ENCODE measurements around the gene CEP68.

CEP68 gene

DNA sequence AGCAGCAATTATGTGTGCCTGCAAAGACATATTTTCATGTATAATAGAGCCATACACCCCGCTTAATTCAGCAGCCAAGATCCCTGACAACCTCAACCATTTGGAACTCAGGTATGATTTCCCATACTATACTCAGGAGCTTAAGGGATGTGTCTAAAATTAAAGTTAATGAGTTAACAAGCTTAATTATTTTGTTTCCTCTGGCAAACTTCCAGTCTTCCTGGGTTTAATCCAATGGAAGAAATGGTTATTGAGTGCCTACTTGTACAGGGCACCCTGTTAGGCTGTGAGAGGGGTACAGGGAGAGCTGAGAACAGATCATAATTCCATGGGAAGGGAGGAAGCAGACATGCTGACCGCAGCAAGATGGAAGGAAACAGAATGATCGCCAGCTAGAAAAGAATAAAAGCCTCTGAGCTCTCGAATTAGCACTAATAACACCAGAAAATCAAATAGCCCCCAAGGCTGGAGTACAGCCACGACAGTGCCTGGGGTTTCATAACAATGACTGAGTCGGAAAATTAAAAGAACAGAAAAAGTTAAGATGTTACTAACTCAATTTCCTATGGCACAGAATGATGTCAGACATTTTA lies 20.8 kb upstream of the CEP68 start:
- no peak overlapping the region for H3K27ac ChIP-seq (ENCODE audit: low read depth, low read length)
- H3K4me3 ChIP-seq (ENCODE audit: low read length), result no peak overlapping the region
- H3K4me1 ChIP-seq (ENCODE audit: control insufficient read depth, insufficient read depth, low read length), result no peaks in the 10 kb centered on the region
- H3K27me3 ChIP-seq (ENCODE audit: control insufficient read depth, insufficient read depth, low read length), result no peaks in the 10 kb centered on the region
- no peak overlapping the region for H3K9ac ChIP-seq (ENCODE audit: low read length)
- no peaks in the 10 kb centered on the region for H3K36me3 ChIP-seq (ENCODE audit: control insufficient read depth, insufficient read depth, low read length)

- H3K4me3 ChIP-seq (ENCODE audit: low read length), result no peak overlapping the region
- H3K4me1 ChIP-seq (ENCODE audit: control insufficient read depth, insufficient read depth, low read length), result no peaks in the 10 kb centered on the region
- H3K9ac ChIP-seq (ENCODE audit: low read length), result no peak overlapping the region
- no peaks in the 10 kb centered on the region for H3K27me3 ChIP-seq (ENCODE audit: control insufficient read depth, insufficient read depth, low read length)
- H3K36me3 ChIP-seq (ENCODE audit: control insufficient read depth, insufficient read depth, low read length), result no peaks in the 10 kb centered on the region
- H3K27ac ChIP-seq (ENCODE audit: low read depth, low read length), result no peak overlapping the region
Observed at GRCh38 chr2:65037178-65037577, 19.0 kb upstream of the CEP68 start.

GRCh38 chr2:65039640-65040039 lies 16.6 kb upstream of the CEP68 start:
- Histone ChIP-seq H3K27me3 (ENCODE audit: control insufficient read depth, insufficient read depth, low read length) (no peaks in the 10 kb centered on the region), H3K27ac (ENCODE audit: low read depth, low read length) (no peak overlapping the region), H3K9ac (ENCODE audit: low read length) (no peak overlapping the region), H3K4me3 (ENCODE audit: low read length) (no peak overlapping the region), H3K4me1 (ENCODE audit: control insufficient read depth, insufficient read depth, low read length) (no peaks in the 10 kb centered on the region), H3K36me3 (ENCODE audit: control insufficient read depth, insufficient read depth, low read length) (no peaks in the 10 kb centered on the region)

GRCh38 chr2:65040400-65041261 lies 15.6 kb upstream of the CEP68 start:
- Histone ChIP-seq H3K27ac (ENCODE audit: low read depth, low read length) (no peak overlapping the region), H3K9ac (ENCODE audit: low read length) (no peak overlapping the region), H3K4me3 (ENCODE audit: low read length) (no peak overlapping the region), H3K4me1 (ENCODE audit: control insufficient read depth, insufficient read depth, low read length) (no peaks in the 10 kb centered on the region), H3K27me3 (ENCODE audit: control insufficient read depth, insufficient read depth, low read length) (no peaks in the 10 kb centered on the region), H3K36me3 (ENCODE audit: control insufficient read depth, insufficient read depth, low read length) (no peaks in the 10 kb centered on the region)

DNA sequence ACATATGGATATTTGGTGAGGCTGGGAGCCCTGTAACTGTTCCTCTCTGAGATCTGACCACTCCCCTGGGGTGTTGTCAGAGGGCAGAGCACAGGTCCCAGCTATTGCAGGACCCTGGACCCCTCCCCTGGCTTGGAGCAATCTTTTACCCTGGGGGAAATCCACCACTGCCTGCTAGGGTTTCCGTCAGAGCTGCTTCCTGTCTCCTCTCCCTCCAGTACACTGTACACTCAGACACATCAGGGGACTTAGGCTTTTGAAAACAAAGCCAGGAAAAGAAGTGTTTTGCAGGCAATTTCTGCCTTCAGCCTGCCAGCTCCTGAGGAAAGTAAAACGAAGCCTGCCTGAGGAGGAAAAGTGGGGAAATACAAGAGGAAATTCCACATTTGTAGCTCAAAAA lies 13.2 kb upstream of the CEP68 start:
- H3K27me3 ChIP-seq (ENCODE audit: control insufficient read depth, insufficient read depth, low read length), result no peaks in the 10 kb centered on the region
- no peak overlapping the region for H3K9ac ChIP-seq (ENCODE audit: low read length)
- no peak overlapping the region for H3K27ac ChIP-seq (ENCODE audit: low read depth, low read length)
- H3K36me3 ChIP-seq (ENCODE audit: control insufficient read depth, insufficient read depth, low read length), result no peaks in the 10 kb centered on the region
- H3K4me3 ChIP-seq (ENCODE audit: low read length), result no peak overlapping the region
- no peaks in the 10 kb centered on the region for H3K4me1 ChIP-seq (ENCODE audit: control insufficient read depth, insufficient read depth, low read length)

GRCh38 chr2:65044097-65044735 lies 12.0 kb upstream of the CEP68 start:
- Histone ChIP-seq H3K27ac (ENCODE audit: low read depth, low read length) (no peak overlapping the region), H3K27me3 (ENCODE audit: control insufficient read depth, insufficient read depth, low read length) (no peaks in the 10 kb centered on the region), H3K4me3 (ENCODE audit: low read length) (no peak overlapping the region), H3K9ac (ENCODE audit: low read length) (no peak overlapping the region), H3K4me1 (ENCODE audit: control insufficient read depth, insufficient read depth, low read length) (no peaks in the 10 kb centered on the region), H3K36me3 (ENCODE audit: control insufficient read depth, insufficient read depth, low read length) (no peaks in the 10 kb centered on the region)

GRCh38 chr2:65045651-65046050 lies 10.6 kb upstream of the CEP68 start:
- Histone ChIP-seq H3K27ac (ENCODE audit: low read depth, low read length) (no peak overlapping the region), H3K4me1 (ENCODE audit: control insufficient read depth, insufficient read depth, low read length) (no peaks in the 10 kb centered on the region), H3K36me3 (ENCODE audit: control insufficient read depth, insufficient read depth, low read length) (no peaks in the 10 kb centered on the region), H3K9ac (ENCODE audit: low read length) (no peak overlapping the region), H3K27me3 (ENCODE audit: control insufficient read depth, insufficient read depth, low read length) (no peaks in the 10 kb centered on the region), H3K4me3 (ENCODE audit: low read length) (no peak overlapping the region)

DNA sequence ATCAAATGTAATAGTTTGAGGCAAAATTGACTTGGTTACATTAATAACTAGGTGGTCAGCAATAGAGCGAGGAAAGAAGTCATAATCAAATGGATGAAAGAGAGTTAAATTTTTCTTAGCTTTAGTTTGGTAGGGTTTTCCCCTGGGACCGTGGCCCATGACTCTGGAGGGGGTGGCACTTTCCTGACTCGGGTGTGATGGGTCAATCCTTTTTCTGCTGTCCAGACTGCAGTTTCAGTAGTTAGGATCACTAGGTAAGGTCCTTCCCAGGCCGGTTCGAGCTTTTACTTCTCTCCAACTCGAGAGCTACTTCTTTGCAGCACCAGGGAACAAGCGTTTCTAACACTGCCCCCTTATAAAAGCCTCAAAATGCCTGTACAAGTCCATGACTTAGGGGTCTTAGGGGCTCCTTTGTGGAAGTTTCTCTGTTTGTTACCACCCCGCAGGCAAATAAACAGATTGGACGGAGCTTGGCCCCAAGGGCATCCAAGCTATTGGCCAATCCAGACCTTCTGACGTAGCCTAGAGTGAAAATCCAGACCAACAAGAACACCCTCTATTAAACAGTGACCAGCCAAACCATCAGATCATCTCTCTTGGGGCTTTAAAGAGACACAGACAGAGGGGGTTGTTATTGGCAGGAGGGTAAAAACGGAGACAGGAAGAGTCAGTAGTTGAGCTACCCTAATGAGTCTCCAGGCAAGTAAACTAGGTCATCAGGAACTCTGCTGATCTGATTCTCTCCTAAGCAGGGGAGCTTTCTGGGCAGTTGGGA lies 9.4 kb upstream of the CEP68 start:
- no peak overlapping the region for H3K4me3 ChIP-seq (ENCODE audit: low read length)
- H3K27ac ChIP-seq (ENCODE audit: low read depth, low read length), result no peak overlapping the region
- H3K36me3 ChIP-seq (ENCODE audit: control insufficient read depth, insufficient read depth, low read length), result no peaks in the 10 kb centered on the region
- H3K27me3 ChIP-seq (ENCODE audit: control insufficient read depth, insufficient read depth, low read length), result no peaks in the 10 kb centered on the region
- H3K4me1 ChIP-seq (ENCODE audit: control insufficient read depth, insufficient read depth, low read length), result no peaks in the 10 kb centered on the region
- no peak overlapping the region for H3K9ac ChIP-seq (ENCODE audit: low read length)

DNA sequence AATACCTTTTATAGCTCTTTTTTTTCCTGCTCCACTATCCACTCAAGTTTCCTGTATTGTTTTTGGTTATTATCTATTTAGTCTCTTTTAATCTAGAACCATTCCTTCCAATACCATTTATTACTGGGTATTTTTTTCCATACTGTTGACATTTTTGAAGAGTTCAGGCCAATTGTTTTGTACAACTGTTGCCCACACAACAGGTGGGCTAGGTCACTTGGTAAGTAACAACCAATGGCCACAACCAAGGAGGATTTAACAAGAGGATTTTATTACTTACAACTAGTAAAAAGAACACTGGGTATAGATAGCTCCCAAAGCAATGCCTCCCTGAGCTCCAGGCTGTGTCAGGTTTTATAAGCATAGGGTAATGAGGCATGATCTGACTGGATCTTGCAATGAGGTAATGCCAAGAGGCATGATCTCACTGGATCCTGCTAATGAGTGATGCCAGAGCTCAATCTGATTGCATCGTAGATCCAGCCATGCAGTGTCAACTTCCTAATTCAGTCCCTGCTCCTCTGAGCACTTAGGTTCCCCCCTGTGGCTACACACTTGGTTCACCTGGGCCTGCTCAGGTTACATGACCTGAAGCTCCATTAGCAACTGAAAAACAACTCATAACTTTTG lies 7.1 kb upstream of the CEP68 start:
- Histone ChIP-seq H3K9ac (ENCODE audit: low read length) (no peak overlapping the region), H3K27ac (ENCODE audit: low read depth, low read length) (no peak overlapping the region), H3K27me3 (ENCODE audit: control insufficient read depth, insufficient read depth, low read length) (no peaks in the 10 kb centered on the region), H3K4me3 (ENCODE audit: low read length) (no peak overlapping the region), H3K4me1 (ENCODE audit: control insufficient read depth, insufficient read depth, low read length) (no peaks in the 10 kb centered on the region), H3K36me3 (ENCODE audit: control insufficient read depth, insufficient read depth, low read length) (no peaks in the 10 kb centered on the region)

- no peak overlapping the region for H3K9ac ChIP-seq (ENCODE audit: low read length)
- H3K27ac ChIP-seq (ENCODE audit: low read depth, low read length), result no peak overlapping the region
- no peaks in the 10 kb centered on the region for H3K27me3 ChIP-seq (ENCODE audit: control insufficient read depth, insufficient read depth, low read length)
- H3K36me3 ChIP-seq (ENCODE audit: control insufficient read depth, insufficient read depth, low read length), result no peaks in the 10 kb centered on the region
- no peaks in the 10 kb centered on the region for H3K4me1 ChIP-seq (ENCODE audit: control insufficient read depth, insufficient read depth, low read length)
- no peak overlapping the region for H3K4me3 ChIP-seq (ENCODE audit: low read length)
Observed at GRCh38 chr2:65050931-65051330, 5.3 kb upstream of the CEP68 start.

DNA sequence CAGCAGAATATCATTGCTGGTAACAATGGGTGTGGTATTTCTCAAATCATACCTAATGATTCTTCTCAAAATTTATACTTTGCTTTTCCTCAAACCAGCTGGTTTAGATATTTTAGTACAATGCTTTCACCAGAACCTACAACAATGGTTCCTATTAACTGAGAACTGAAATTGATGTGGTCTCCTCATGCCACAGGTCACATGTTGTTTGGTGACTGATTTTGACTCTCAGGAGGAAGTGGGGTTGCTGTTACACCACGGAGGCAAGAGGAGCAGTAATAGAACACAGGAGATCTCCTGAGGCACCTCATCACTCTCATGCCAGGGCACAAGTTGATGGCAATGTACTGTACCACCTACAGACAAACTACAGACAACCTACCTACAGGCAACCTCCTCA lies 3.0 kb upstream of the CEP68 start:
- Histone ChIP-seq H3K4me3 (ENCODE audit: low read length) (no peak overlapping the region), H3K27ac (ENCODE audit: low read depth, low read length) (no peak overlapping the region)

More for the DNA sequence above, 3.0 kb upstream of the CEP68 start:
- Histone ChIP-seq H3K9ac (ENCODE audit: low read length) (no peak overlapping the region), H3K36me3 (ENCODE audit: control insufficient read depth, insufficient read depth, low read length) (no peaks in the 10 kb centered on the region), H3K27me3 (ENCODE audit: control insufficient read depth, insufficient read depth, low read length) (no peaks in the 10 kb centered on the region), H3K4me1 (ENCODE audit: control insufficient read depth, insufficient read depth, low read length) (peaks cover 4% of the 10 kb centered on the region)
